K562 (cell line): ENCODE measurements around the gene IQGAP3. TPM values are rescaled to one million over a fixed set of nuclear protein-coding genes. Genes with fewer than 3 reads are reported as not detected.

Source experiments
- CCAR2 ChIP-seq: fragments of 200-400 bp; formaldehyde crosslinking; IDR thresholded peaks from 2 replicates; pipeline ENCODE4 v1.6.1; 2017; ENCODE audit warnings: mild to moderate bottlenecking, low read depth, low read length
- GABPB1 ChIP-seq: sonication (generic); formaldehyde crosslinking; IDR thresholded peaks from 2 replicates; pipeline ENCODE4 v1.8.0; 2022; ENCODE audit warnings: mild to moderate bottlenecking, missing genetic modification reagents
- HDAC1 ChIP-seq, 2 experiments: fragments of 450-650 bp; IDR thresholded peaks; 2 replicates each; pipeline ENCODE4 v1.6.1; 2016 to 2017; ENCODE audit warnings: inconsistent platforms in 1 of 2, mild to moderate bottlenecking in 1 of 2, moderate library complexity in 1 of 2
- HNRNPK ChIP-seq: fragments of 200-400 bp; formaldehyde crosslinking; IDR thresholded peaks from one replicate; pipeline ENCODE4 v1.6.1; 2018; ENCODE audit warnings: mild to moderate bottlenecking, low read depth, low read length; ENCODE audit not compliant: poor library complexity, severe bottlenecking
- KDM4B ChIP-seq, 2 experiments: fragments of 450-650 bp in 1 of 2; sonication (generic) in 1 of 2; IDR thresholded peaks; 2 replicates each; pipeline ENCODE4 v1.6.1; 2016 to 2017; ENCODE audit warnings: borderline replicate concordance in 2 of 2, antibody characterized with exemption in 1 of 2, low read depth in 1 of 2, mild to moderate bottlenecking in 1 of 2
- NFE2L1 ChIP-seq: fragments of 450-650 bp; IDR thresholded peaks from 2 replicates; pipeline ENCODE4 v1.6.1; 2016; ENCODE audit warnings: missing genetic modification characterization, low read depth, mild to moderate bottlenecking, missing compliant biosample characterization, moderate library complexity, borderline replicate concordance
- NFIC ChIP-seq: fragments of 450-650 bp; IDR thresholded peaks from 2 replicates; pipeline ENCODE4 v1.6.1; 2017; ENCODE audit warnings: mild to moderate bottlenecking, inconsistent platforms
- RBBP5 ChIP-seq: fragments of 200-600 bp; sonication (generic); IDR thresholded peaks from 2 replicates; pipeline ENCODE4 v1.6.1; 2012; ENCODE audit warnings: borderline replicate concordance, mild to moderate bottlenecking, low read length, control low read depth, inconsistent platforms; ENCODE audit not compliant: insufficient read depth, poor library complexity, severe bottlenecking
- RBM14 ChIP-seq: fragments of 200-400 bp; formaldehyde crosslinking; IDR thresholded peaks from 2 replicates; pipeline ENCODE4 v1.6.1; 2018; ENCODE audit warnings: low read depth, mild to moderate bottlenecking, low read length, moderate library complexity, borderline replicate concordance; ENCODE audit not compliant: insufficient read depth
- RNF2 ChIP-seq: sonication (generic); IDR thresholded peaks from 2 replicates; pipeline ENCODE4 v1.6.1; 2016
- STAG1 ChIP-seq: sonication (generic); formaldehyde crosslinking; IDR thresholded peaks from 2 replicates; pipeline ENCODE4 v1.5.0; 2020; ENCODE audit warnings: missing genetic modification reagents, borderline replicate concordance
- ZNF384 ChIP-seq: IDR thresholded peaks from 2 replicates; pipeline ENCODE4 v1.6.1; 2012; ENCODE audit warnings: low read depth, low read length, improper control_type of control experiment
- ZNF696 ChIP-seq: fragments of 250-450 bp; sonication (Bioruptor Pico); conservative IDR thresholded peaks from 2 replicates; pipeline ENCODE4 v1.4.0; 2020; ENCODE audit warnings: mild to moderate bottlenecking, moderate library complexity
- ZNF717 ChIP-seq: fragments of 250-450 bp; sonication (Bioruptor Pico); IDR thresholded peaks from 2 replicates; pipeline ENCODE4 v1.5.0; 2021
- polyA plus RNA-seq, 8 experiments: library from polyadenylated mRNA; depleted of rRNA in 4 of 8; stranded (reverse) in 5 of 8; unstranded in 3 of 8; fragments of >200 nt; fragmentation: Nextera tagmentation in 2 of 8; fragmentation: Illumina TruSeq in 1 of 8; extraction: Ambion mirVana in 2 of 8; extraction: Trizol in 1 of 8; gene quantifications; 2 replicates each; pipeline versions ENCODE4 v1.2.1 to v1.2.3, GENCODE V29; 2011 to 2014; ENCODE audit warnings: inconsistent platforms in 1 of 8, missing spikeins in 1 of 8
- total RNA-seq, 7 experiments: library from RNA; depleted of rRNA in 6 of 7; stranded (reverse); fragments of >200 nt in 6 of 7; fragmentation: Illumina TruSeq in 2 of 7; extraction: Trizol in 2 of 7; gene quantifications; 2 replicates each; pipeline versions ENCODE4 v1.2.1 to v1.2.3, GENCODE V29; 2011 to 2021; ENCODE audit warnings: low replicate concordance in 1 of 7
- TF ChIP-seq, protein P1 (sequence below): sonication (generic); formaldehyde crosslinking; IDR thresholded peaks from 2 replicates; pipeline ENCODE4 v1.8.0; 2022; ENCODE audit warnings: missing genetic modification reagents, mild to moderate bottlenecking, moderate library complexity, borderline replicate concordance
- TF ChIP-seq, protein P2 (sequence below): sonication (generic); formaldehyde crosslinking; IDR thresholded peaks from 2 replicates; pipeline ENCODE4 v1.8.0; 2022; ENCODE audit warnings: mild to moderate bottlenecking, missing genetic modification reagents, borderline replicate concordance
- TF ChIP-seq, protein P3 (sequence below): fragments of 450-650 bp; IDR thresholded peaks from 2 replicates; pipeline ENCODE4 v1.6.1; 2016
- TF ChIP-seq, protein P4 (sequence below), 3 experiments: fragments of 200-800 bp in 1 of 3; sonication (Bioruptor generic) in 1 of 3; sonication (generic) in 1 of 3; formaldehyde crosslinking in 1 of 3; IDR thresholded peaks; 2 replicates each; pipeline versions ENCODE4 v1.6.1 to v1.8.0; 2016 to 2022; ENCODE audit warnings: mild to moderate bottlenecking in 2 of 3, missing compliant biosample characterization in 2 of 3, missing genetic modification characterization in 2 of 3, missing genetic modification reagents in 1 of 3
- TF ChIP-seq, protein P5 (sequence below): fragments of 200-800 bp; sonication (Bioruptor generic); IDR thresholded peaks from 2 replicates; pipeline ENCODE4 v1.6.1; 2017; ENCODE audit warnings: missing genetic modification characterization, missing compliant biosample characterization

IQGAP3 gene
- total and polyA plus RNA-seq, 9 of the 15 experiments (the other 6 are each of a cell fraction or from before 2014, with no cell fraction given) = 1.4 to 16.6 (median 11.9) TPM

DNA sequence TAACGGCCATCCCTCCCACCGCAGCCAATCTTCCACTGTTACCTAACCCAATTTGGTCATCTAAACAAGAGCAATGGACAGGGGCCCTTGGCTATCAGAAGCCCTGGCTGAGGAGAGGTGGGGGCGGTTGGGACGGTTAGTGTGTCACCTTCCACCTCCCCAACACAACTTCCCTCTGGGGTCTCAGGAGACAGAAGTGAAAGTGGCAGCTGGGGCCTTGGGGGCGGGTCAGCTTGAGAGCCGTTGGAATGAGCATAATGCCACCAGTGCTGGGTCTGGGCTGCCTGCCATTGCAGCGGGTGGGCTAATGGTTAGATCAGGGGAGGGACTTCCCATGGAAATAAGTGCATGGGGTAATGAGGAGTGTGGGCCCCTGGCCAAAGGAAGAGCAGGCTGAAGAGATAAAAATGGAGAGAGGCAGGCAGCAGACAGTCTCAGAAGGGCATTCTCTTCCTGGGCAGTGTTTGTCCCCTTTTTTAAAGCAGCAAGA, 79.7 kb downstream of the IQGAP3 start (continued):
- TF ChIP-seq NFIC = peak; percentile 71
- no peak for TF ChIP-seq ZNF717 (CRISPR knock-in tag)
- no peak for TF ChIP-seq RBM14
- TF ChIP-seq, protein P1, sequence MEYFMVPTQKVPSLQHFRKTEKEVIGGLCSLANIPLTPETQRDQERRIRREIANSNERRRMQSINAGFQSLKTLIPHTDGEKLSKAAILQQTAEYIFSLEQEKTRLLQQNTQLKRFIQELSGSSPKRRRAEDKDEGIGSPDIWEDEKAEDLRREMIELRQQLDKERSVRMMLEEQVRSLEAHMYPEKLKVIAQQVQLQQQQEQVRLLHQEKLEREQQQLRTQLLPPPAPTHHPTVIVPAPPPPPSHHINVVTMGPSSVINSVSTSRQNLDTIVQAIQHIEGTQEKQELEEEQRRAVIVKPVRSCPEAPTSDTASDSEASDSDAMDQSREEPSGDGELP (CRISPR knock-in tag) = peak; percentile 55; the same call in 1 of the 2 replicates
- no peak for TF ChIP-seq ZNF696
- TF ChIP-seq RBBP5 = peak; percentile 23
- peak; percentile 50; the same call in 1 of the 2 replicates for TF ChIP-seq RNF2
- TF ChIP-seq, protein P2, sequence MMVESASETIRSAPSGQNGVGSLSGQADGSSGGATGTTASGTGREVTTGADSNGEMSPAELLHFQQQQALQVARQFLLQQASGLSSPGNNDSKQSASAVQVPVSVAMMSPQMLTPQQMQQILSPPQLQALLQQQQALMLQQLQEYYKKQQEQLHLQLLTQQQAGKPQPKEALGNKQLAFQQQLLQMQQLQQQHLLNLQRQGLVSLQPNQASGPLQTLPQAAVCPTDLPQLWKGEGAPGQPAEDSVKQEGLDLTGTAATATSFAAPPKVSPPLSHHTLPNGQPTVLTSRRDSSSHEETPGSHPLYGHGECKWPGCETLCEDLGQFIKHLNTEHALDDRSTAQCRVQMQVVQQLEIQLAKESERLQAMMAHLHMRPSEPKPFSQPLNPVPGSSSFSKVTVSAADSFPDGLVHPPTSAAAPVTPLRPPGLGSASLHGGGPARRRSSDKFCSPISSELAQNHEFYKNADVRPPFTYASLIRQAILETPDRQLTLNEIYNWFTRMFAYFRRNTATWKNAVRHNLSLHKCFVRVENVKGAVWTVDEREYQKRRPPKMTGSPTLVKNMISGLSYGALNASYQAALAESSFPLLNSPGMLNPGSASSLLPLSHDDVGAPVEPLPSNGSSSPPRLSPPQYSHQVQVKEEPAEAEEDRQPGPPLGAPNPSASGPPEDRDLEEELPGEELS (CRISPR knock-in tag) = no peak
- TF ChIP-seq KDM4B (IDR thresholded peaks at IDR 0.05; ENCODE audit: borderline replicate concordance in 2 of 2, low read depth in 1 of 2) = no peak
- TF ChIP-seq ZNF384 = no peak
- TF ChIP-seq, protein P3, sequence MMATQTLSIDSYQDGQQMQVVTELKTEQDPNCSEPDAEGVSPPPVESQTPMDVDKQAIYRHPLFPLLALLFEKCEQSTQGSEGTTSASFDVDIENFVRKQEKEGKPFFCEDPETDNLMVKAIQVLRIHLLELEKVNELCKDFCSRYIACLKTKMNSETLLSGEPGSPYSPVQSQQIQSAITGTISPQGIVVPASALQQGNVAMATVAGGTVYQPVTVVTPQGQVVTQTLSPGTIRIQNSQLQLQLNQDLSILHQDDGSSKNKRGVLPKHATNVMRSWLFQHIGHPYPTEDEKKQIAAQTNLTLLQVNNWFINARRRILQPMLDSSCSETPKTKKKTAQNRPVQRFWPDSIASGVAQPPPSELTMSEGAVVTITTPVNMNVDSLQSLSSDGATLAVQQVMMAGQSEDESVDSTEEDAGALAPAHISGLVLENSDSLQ = no peak
- 0 out of 4 replicates have a peak, but pooled peaks of 1 of the 2 experiments have one; percentile 6 for TF ChIP-seq HDAC1 (IDR thresholded peaks at IDR 0.05)
- TF ChIP-seq GABPB1 (CRISPR knock-in tag) = peak; percentile 27; the same call in 1 of the 2 replicates
- no peak for TF ChIP-seq HNRNPK
- TF ChIP-seq CCAR2 = no peak
- TF ChIP-seq NFE2L1 (tag) = no peak
- TF ChIP-seq STAG1 (CRISPR knock-in tag) = peak; percentile 24; the same call in 1 of the 2 replicates
- TF ChIP-seq, protein P4, sequence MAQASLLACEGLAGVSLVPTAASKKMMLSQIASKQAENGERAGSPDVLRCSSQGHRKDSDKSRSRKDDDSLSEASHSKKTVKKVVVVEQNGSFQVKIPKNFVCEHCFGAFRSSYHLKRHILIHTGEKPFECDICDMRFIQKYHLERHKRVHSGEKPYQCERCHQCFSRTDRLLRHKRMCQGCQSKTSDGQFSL (CRISPR knock-in tag; IDR thresholded peaks at IDR 0.05) = peak; percentile 26; the same call in 1 of the 2 replicates
- TF ChIP-seq, protein P4 (tag; IDR thresholded peaks at IDR 0.05) = no peak
- TF ChIP-seq, protein P5, sequence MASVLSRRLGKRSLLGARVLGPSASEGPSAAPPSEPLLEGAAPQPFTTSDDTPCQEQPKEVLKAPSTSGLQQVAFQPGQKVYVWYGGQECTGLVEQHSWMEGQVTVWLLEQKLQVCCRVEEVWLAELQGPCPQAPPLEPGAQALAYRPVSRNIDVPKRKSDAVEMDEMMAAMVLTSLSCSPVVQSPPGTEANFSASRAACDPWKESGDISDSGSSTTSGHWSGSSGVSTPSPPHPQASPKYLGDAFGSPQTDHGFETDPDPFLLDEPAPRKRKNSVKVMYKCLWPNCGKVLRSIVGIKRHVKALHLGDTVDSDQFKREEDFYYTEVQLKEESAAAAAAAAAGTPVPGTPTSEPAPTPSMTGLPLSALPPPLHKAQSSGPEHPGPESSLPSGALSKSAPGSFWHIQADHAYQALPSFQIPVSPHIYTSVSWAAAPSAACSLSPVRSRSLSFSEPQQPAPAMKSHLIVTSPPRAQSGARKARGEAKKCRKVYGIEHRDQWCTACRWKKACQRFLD (CRISPR knock-in tag) = peak; percentile 34; the same call in 1 of the 2 replicates
